Upper lobe of right lung (tissue), 1 donor: ENCODE results near the gene HEXD. TPM values are rescaled to one million over a fixed set of nuclear protein-coding genes. Genes with fewer than 3 reads are reported as not detected.

Experiments
- ATAC-seq: fragments of 200-7000 bp; cut with Tn5 transposase; one replicate; pipeline ENCODE4 v1.9.1; 2020; ENCODE audit warnings: mild to moderate bottlenecking, moderate library complexity
- DNase-seq: peaks from one replicate; pipeline ENCODE4 v3.0.0-alpha.2; 2020
- H3K27ac ChIP-seq: fragments of 200-600 bp; one replicate; pipeline ENCODE4 v1.8.0; 2022
- H3K27me3 ChIP-seq: fragments of 200-600 bp; one replicate; pipeline ENCODE4 v1.8.0; 2022; ENCODE audit warnings: mild to moderate bottlenecking
- H3K36me3 ChIP-seq: fragments of 200-600 bp; one replicate; pipeline ENCODE4 v1.8.0; 2022
- H3K4me1 ChIP-seq: fragments of 200-600 bp; one replicate; pipeline ENCODE4 v1.8.0; 2022
- H3K4me3 ChIP-seq: fragments of 200-600 bp; one replicate; pipeline ENCODE4 v1.8.0; 2022; ENCODE audit warnings: mild to moderate bottlenecking
- H3K9me3 ChIP-seq: fragments of 200-600 bp; one replicate; pipeline ENCODE4 v1.8.0; 2022
- CTCF ChIP-seq: fragments of 200-600 bp; IDR thresholded peaks from one replicate; pipeline ENCODE4 v1.8.0; 2022; ENCODE audit warnings: antibody characterized with exemption
- intact Hi-C: fragments of 100-400 bp; cut with DNase I; formaldehyde crosslinking; loops from one replicate; pipeline ENCODE4 v1.11.0; 2022
- total RNA-seq: library from RNA; stranded (reverse); fragmentation: NEBNext Ultra II Directional; extraction: Animal tissue kit (Norgen Biotek cat#: 25700); gene quantifications from one replicate; pipeline ENCODE4 v1.2.1, GENCODE V29; 2021
- donor health status: DM: no; HTN: yes; CAD: no; lungs with severe emphysema.

HEXD gene
- total RNA-seq, 1 donor from 2014 or later = 49.1 TPM

- Histone ChIP-seq H3K27me3 (no peaks in the 10 kb centered on the region), H3K4me3 (no peak overlapping the region), H3K9me3 (no peaks in the 10 kb centered on the region), H3K27ac (no peak overlapping the region), H3K4me1 (peaks cover 15% of the 10 kb centered on the region), H3K36me3 (peaks cover 5% of the 10 kb centered on the region)
- no peak for ATAC-seq
- TF ChIP-seq CTCF = no peak
- intact Hi-C loops = no loop called here
- no peak for DNase-seq
Observed at GRCh38 chr17:82415336-82415735, 2.8 kb upstream of the HEXD start.

GRCh38 chr17:82415786-82416185, 2.4 kb upstream of the HEXD start:
- intact Hi-C loops = no loop called here
- no peaks in the 10 kb centered on the region for H3K27me3 ChIP-seq
- no peak for TF ChIP-seq CTCF

GRCh38 chr17:82416264-82416663, 1.9 kb upstream of the HEXD start:
- DNase-seq (no peak), ATAC-seq (no peak)
- TF ChIP-seq CTCF = no peak
- no peak overlapping the region for H3K4me3 ChIP-seq
- peaks cover 15% of the 10 kb centered on the region for H3K4me1 ChIP-seq
- no peak overlapping the region for H3K27ac ChIP-seq
- no peaks in the 10 kb centered on the region for H3K27me3 ChIP-seq
- H3K9me3 ChIP-seq = no peaks in the 10 kb centered on the region
- H3K36me3 ChIP-seq = peaks cover 10% of the 10 kb centered on the region
- intact Hi-C loops = no loop called here

More at GRCh38 chr17:82415786-82416185, 2.4 kb upstream of the HEXD start:
- ATAC-seq (no peak), DNase-seq (no peak)
- Histone ChIP-seq H3K36me3 (peaks cover 9% of the 10 kb centered on the region), H3K4me1 (peaks cover 15% of the 10 kb centered on the region), H3K9me3 (no peaks in the 10 kb centered on the region), H3K27ac (no peak overlapping the region), H3K4me3 (no peak overlapping the region)

GRCh38 chr17:82416771-82417170, 1.4 kb upstream of the HEXD start:
- Histone ChIP-seq H3K36me3 (peaks cover 10% of the 10 kb centered on the region), H3K27ac (no peak overlapping the region), H3K4me1 (peaks cover 15% of the 10 kb centered on the region), H3K9me3 (no peaks in the 10 kb centered on the region), H3K27me3 (no peaks in the 10 kb centered on the region), H3K4me3 (no peak overlapping the region)
- intact Hi-C loops = no loop called here
- DNase-seq (no peak), ATAC-seq (no peak)
- TF ChIP-seq CTCF = peak; percentile 10

GRCh38 chr17:82419540-82419939, 1.4 kb downstream of the HEXD start:
- Histone ChIP-seq H3K4me3 (peak overlapping the region; percentile 93), H3K27ac (peak overlapping the region; percentile 89), H3K36me3 (peaks cover 10% of the 10 kb centered on the region), H3K4me1 (peaks cover 15% of the 10 kb centered on the region), H3K27me3 (no peaks in the 10 kb centered on the region), H3K9me3 (no peaks in the 10 kb centered on the region)
- intact Hi-C loops = no loop called here
- TF ChIP-seq CTCF = no peak
- DNase-seq (no peak), ATAC-seq (no peak)
